ENCODE results near the gene CACNA1C. TPM values are rescaled to one million over a fixed set of nuclear protein-coding genes. Genes with fewer than 3 reads are reported as not detected.

Gene CACNA1C
- total RNA-seq, 1 experiment from 2014 or later = 1.1 TPM

GRCh38 chr12:2118061-2118460 lies 65.3 kb downstream of the CACNA1C start:
- H4K20me1 ChIP-seq (ENCODE audit: control insufficient read depth, insufficient read depth, insufficient read length) = no peaks in the 10 kb centered on the region
- H3K27ac ChIP-seq (ENCODE audit: insufficient read length, low read depth, low read length) = no peak overlapping the region
- H2AK5ac ChIP-seq (ENCODE audit: insufficient read length, low read length) = no peak overlapping the region
- no peak overlapping the region for H3K18ac ChIP-seq (ENCODE audit: insufficient read length, low read depth, low read length)
- no peak overlapping the region for H4K91ac ChIP-seq (ENCODE audit: insufficient read length, low read depth, low read length)
- no peak overlapping the region for H3K56ac ChIP-seq (ENCODE audit: insufficient read length, low read depth, low read length)
- H3K27me3 ChIP-seq (ENCODE audit: insufficient read depth, low read length) = no peaks in the 10 kb centered on the region
- H3K23ac ChIP-seq (ENCODE audit: insufficient read length, low read depth, low read length) = no peak overlapping the region
- H3K9me3 ChIP-seq (ENCODE audit: control insufficient read depth, low read depth, low read length) = no peaks in the 10 kb centered on the region
- H2BK12ac ChIP-seq (ENCODE audit: insufficient read length, low read depth, low read length) = no peak overlapping the region
- no peak overlapping the region for H3K4me2 ChIP-seq (ENCODE audit: insufficient read depth, insufficient read length, low read length)
- no peaks in the 10 kb centered on the region for H3K4me1 ChIP-seq (ENCODE audit: insufficient read depth, low read length)
- H3K4ac ChIP-seq (ENCODE audit: low read depth, low read length) = no peak overlapping the region
- H4K5ac ChIP-seq (ENCODE audit: insufficient read length, low read depth, low read length) = no peak overlapping the region
- Mint-ChIP-seq H3K27ac (peak overlapping the region in 1 of 3 experiments; percentile 69; a peak in 1 of 7 replicates), H3K27me3 (ENCODE audit: low read depth) (no peaks in the 10 kb centered on the region), H3K4me1 (peaks cover 3 to 6% of the 10 kb centered on the region in 2 experiments; a peak in 1 of 4 replicates), H3K9me3 (no peaks in the 10 kb centered on the region), H3K36me3 (ENCODE audit: insufficient read depth in 1 of 3, low read depth in 3 of 3) (no peaks in the 10 kb centered on the region; a peak in 1 of 7 replicates), H3K4me3 (no peak overlapping the region)
- H2BK15ac ChIP-seq (ENCODE audit: low read depth, low read length) = no peak overlapping the region
- no peak overlapping the region for H2BK20ac ChIP-seq (ENCODE audit: low read depth, low read length, poor library complexity, severe bottlenecking)
- no peak overlapping the region for H2AFZ ChIP-seq (ENCODE audit: low read length)
- no peaks in the 10 kb centered on the region for H3K79me1 ChIP-seq (ENCODE audit: insufficient read depth, low read depth, low read length, poor library complexity, severe bottlenecking)
- no peak overlapping the region for H2BK5ac ChIP-seq (ENCODE audit: insufficient read length, low read length)
- no peak overlapping the region; the same call in 1 of the 2 replicates for H3K14ac ChIP-seq (ENCODE audit: insufficient read depth, low read length)
- H3K9ac ChIP-seq (ENCODE audit: extremely low read depth, insufficient read length, low read length) = no peak overlapping the region
- no peak overlapping the region for H2BK120ac ChIP-seq (ENCODE audit: low read depth, low read length, poor library complexity, severe bottlenecking)
- H4K8ac ChIP-seq (replicated peaks; ENCODE audit: insufficient read length, low read depth, low read length) = no peak overlapping the region
- peak; percentile 30; the same call in 2 of the 3 replicates for TF ChIP-seq CTCF (conservative IDR thresholded peaks at IDR 0.05)
- WGBS (ENCODE audit: extremely low coverage, insufficient read length, low lambda C conversion rate) = no CpG with 5 or more reads among the region's 5 CpGs
- no peaks in the 10 kb centered on the region for H3K79me2 ChIP-seq (ENCODE audit: insufficient read depth, low read length)
- no peaks in the 10 kb centered on the region for H3K23me2 ChIP-seq (ENCODE audit: insufficient read length, low read depth, low read length, poor library complexity, severe bottlenecking)
- H3T11ph ChIP-seq (ENCODE audit: low read length) = no peak overlapping the region
- DNase-seq = no peak

Data from H9 (cell line).